RPMI8226 (cell line): Measurements from ENCODE around the gene ATG16L1.

ENCODE experiments used
- DNase-seq: peaks from one replicate; pipeline ENCODE4 v3.0.0-alpha.2; 2015

ATG16L1 gene

GRCh38 chr2:233227346-233227978, 24.0 kb upstream of the ATG16L1 start:
- DNase-seq = no peak

- no peak for DNase-seq
Observed at GRCh38 chr2:233228376-233228775, 23.1 kb upstream of the ATG16L1 start.

- no peak for DNase-seq
Observed at GRCh38 chr2:233233618-233234230, 17.7 kb upstream of the ATG16L1 start.

GRCh38 chr2:233234264-233234663, 17.2 kb upstream of the ATG16L1 start:
- DNase-seq = no peak

- DNase-seq = no peak
Observed at GRCh38 chr2:233234996-233235395, 16.5 kb upstream of the ATG16L1 start.

GRCh38 chr2:233235977-233236376, 15.5 kb upstream of the ATG16L1 start:
- no peak for DNase-seq

- no peak for DNase-seq
Observed at GRCh38 chr2:233236820-233237589, 14.5 kb upstream of the ATG16L1 start.

- DNase-seq = peak; percentile 26
Observed at GRCh38 chr2:233240897-233241296, 10.6 kb upstream of the ATG16L1 start.

GRCh38 chr2:233241803-233242202, 9.7 kb upstream of the ATG16L1 start:
- DNase-seq = no peak

- DNase-seq = peak; percentile 16
Observed at GRCh38 chr2:233242231-233242927, 9.1 kb upstream of the ATG16L1 start.

- no peak for DNase-seq
Observed at GRCh38 chr2:233243348-233243747, 8.1 kb upstream of the ATG16L1 start.

- no peak for DNase-seq
Observed at GRCh38 chr2:233244818-233245217, 6.7 kb upstream of the ATG16L1 start.

GRCh38 chr2:233245406-233245805, 6.1 kb upstream of the ATG16L1 start:
- no peak for DNase-seq

- DNase-seq = no peak
Observed at GRCh38 chr2:233247116-233247515, 4.4 kb upstream of the ATG16L1 start.

GRCh38 chr2:233247744-233248143, 3.7 kb upstream of the ATG16L1 start:
- DNase-seq = no peak

- DNase-seq = no peak
Observed at GRCh38 chr2:233248999-233249398, 2.5 kb upstream of the ATG16L1 start.

GRCh38 chr2:233250568-233250967, 905 bp upstream of the ATG16L1 start:
- no peak for DNase-seq

- no peak for DNase-seq
Observed at GRCh38 chr2:233250985-233251305, 528 bp upstream of the ATG16L1 start.

GRCh38 chr2:233252227-233252626, 754 bp downstream of the ATG16L1 start:
- DNase-seq = no peak

- DNase-seq = no peak
Observed at GRCh38 chr2:233255151-233255550, 3.7 kb downstream of the ATG16L1 start.

- DNase-seq = no peak
Observed at GRCh38 chr2:233256048-233256447, 4.6 kb downstream of the ATG16L1 start.

GRCh38 chr2:233258211-233258610, 6.7 kb downstream of the ATG16L1 start:
- DNase-seq = no peak

GRCh38 chr2:233259730-233260129, 8.3 kb downstream of the ATG16L1 start:
- DNase-seq = no peak

- DNase-seq = no peak
Observed at GRCh38 chr2:233260661-233261060, 9.2 kb downstream of the ATG16L1 start.
